Lung (tissue), 12 donors: ENCODE data around the gene PLB1. TPM values are rescaled to one million over a fixed set of nuclear protein-coding genes. Genes with fewer than 3 reads are reported as not detected.

Experiments used
- ATAC-seq: fragments of 200-7000 bp; cut with Tn5 transposase; one replicate; pipeline ENCODE4 v1.9.1; 2020; ENCODE audit warnings: moderate number of reproducible peaks; ENCODE audit not compliant: insufficient read depth, low FRiP score
- DNase-seq, 3 donors: peaks; one replicate each; pipeline ENCODE4 v3.0.0-alpha.2; 2013 to 2017
- H3K27ac ChIP-seq, 2 donors: one replicate each; pipeline ENCODE4 v1.5.1; 2013; ENCODE audit warnings: mild to moderate bottlenecking in 2 of 2, moderate library complexity in 2 of 2, control low read depth in 1 of 2, inconsistent platforms in 1 of 2, low read depth in 1 of 2, low read length in 1 of 2
- H3K27me3 ChIP-seq, 3 donors: one replicate each; pipeline ENCODE4 v1.5.1; 2013; ENCODE audit warnings: low read length in 2 of 3; ENCODE audit not compliant: control insufficient read depth in 3 of 3, insufficient read depth in 3 of 3
- H3K36me3 ChIP-seq, 4 donors: one replicate each; pipeline ENCODE4 v1.5.1; 2013; ENCODE audit warnings: low read length in 4 of 4, mild to moderate bottlenecking in 1 of 4, moderate library complexity in 1 of 4; ENCODE audit not compliant: control insufficient read depth in 4 of 4, insufficient read depth in 4 of 4
- H3K4me1 ChIP-seq, 5 donors: one replicate each; pipeline ENCODE4 v1.5.1; 2013; ENCODE audit warnings: low read length in 5 of 5, mild to moderate bottlenecking in 2 of 5, moderate library complexity in 1 of 5; ENCODE audit not compliant: control insufficient read depth in 5 of 5, insufficient read depth in 5 of 5
- H3K4me3 ChIP-seq: one replicate; pipeline ENCODE4 v1.5.1; 2013; ENCODE audit warnings: mild to moderate bottlenecking, control low read depth, moderate library complexity
- H3K9ac ChIP-seq, 2 donors: one replicate each; pipeline ENCODE4 v1.5.1; 2013; ENCODE audit warnings: low read length in 2 of 2, control low read depth in 1 of 2; ENCODE audit not compliant: insufficient read depth in 1 of 2
- H3K9me3 ChIP-seq, 4 donors: one replicate each; pipeline ENCODE4 v1.5.1; 2013; ENCODE audit warnings: low read length in 3 of 4, mild to moderate bottlenecking in 1 of 4, moderate library complexity in 1 of 4; ENCODE audit not compliant: control insufficient read depth in 4 of 4, insufficient read depth in 3 of 4
- WGBS, 2 donors: extraction: QIAGEN DNeasy Blood & Tissue Kit; methylation state at CpG; one replicate each; pipeline ENCODE4 v1.1.7; 2013; 5-methylcytosine and 5-hydroxymethylcytosine counted together
- polyA plus RNA-seq, 2 donors: library from polyadenylated mRNA; stranded (reverse); fragments of 200-250 nt; gene quantifications; one replicate each; pipeline ENCODE4 v1.2.1, GENCODE V29; 2013
- total RNA-seq, 2 donors: library from RNA; depleted of rRNA in 1 of 2; stranded (reverse); fragments of >200 nt in 1 of 2; gene quantifications; one replicate each; pipeline ENCODE4 v1.2.1, GENCODE V29; 2014 to 2021
- TF ChIP-seq, protein P1 (sequence below): IDR thresholded peaks from 2 replicates; pipeline ENCODE4 v1.5.1; 2012; ENCODE audit warnings: mild to moderate bottlenecking; ENCODE audit errors: control extremely low read depth, extremely low read depth
- donor health status: control.
- donor health status: control.
- donor health status: Bipolar disorder and iron deficiency.
- donor health status: healthy.
- donor health status: DM: yes; HTN: yes; CAD: no.

Gene PLB1
- total and polyA plus RNA-seq, 4 donors: 1.0 to 10.3 (median 6.7) TPM

GRCh38 chr2:28688818-28689217 is 193.0 kb downstream of the PLB1 start:
- DNase-seq (no peak), ATAC-seq (no peak)
- Histone ChIP-seq H3K4me3 (no peak overlapping the region), H3K9me3 (peaks cover 0 to 5% (median 0%) of the 10 kb centered on the region in 4 donors), H3K9ac (no peak overlapping the region), H3K4me1 (peaks cover 4 to 14% (median 11%) of the 10 kb centered on the region in 5 donors), H3K27ac (no peak overlapping the region), H3K36me3 (no peaks in the 10 kb centered on the region), H3K27me3 (no peaks in the 10 kb centered on the region)
- WGBS, 2 donors: 69 to 84% methylated on average over 2 of the region's 2 CpGs
- TF ChIP-seq, protein P1, sequence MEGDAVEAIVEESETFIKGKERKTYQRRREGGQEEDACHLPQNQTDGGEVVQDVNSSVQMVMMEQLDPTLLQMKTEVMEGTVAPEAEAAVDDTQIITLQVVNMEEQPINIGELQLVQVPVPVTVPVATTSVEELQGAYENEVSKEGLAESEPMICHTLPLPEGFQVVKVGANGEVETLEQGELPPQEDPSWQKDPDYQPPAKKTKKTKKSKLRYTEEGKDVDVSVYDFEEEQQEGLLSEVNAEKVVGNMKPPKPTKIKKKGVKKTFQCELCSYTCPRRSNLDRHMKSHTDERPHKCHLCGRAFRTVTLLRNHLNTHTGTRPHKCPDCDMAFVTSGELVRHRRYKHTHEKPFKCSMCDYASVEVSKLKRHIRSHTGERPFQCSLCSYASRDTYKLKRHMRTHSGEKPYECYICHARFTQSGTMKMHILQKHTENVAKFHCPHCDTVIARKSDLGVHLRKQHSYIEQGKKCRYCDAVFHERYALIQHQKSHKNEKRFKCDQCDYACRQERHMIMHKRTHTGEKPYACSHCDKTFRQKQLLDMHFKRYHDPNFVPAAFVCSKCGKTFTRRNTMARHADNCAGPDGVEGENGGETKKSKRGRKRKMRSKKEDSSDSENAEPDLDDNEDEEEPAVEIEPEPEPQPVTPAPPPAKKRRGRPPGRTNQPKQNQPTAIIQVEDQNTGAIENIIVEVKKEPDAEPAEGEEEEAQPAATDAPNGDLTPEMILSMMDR: no peak

GRCh38 chr2:28689771-28690170 is 193.9 kb downstream of the PLB1 start:
- Histone ChIP-seq H3K36me3 (no peaks in the 10 kb centered on the region), H3K9me3 (peaks cover 0 to 5% (median 0%) of the 10 kb centered on the region in 4 donors), H3K27me3 (no peaks in the 10 kb centered on the region), H3K4me1 (peaks cover 3 to 11% (median 9%) of the 10 kb centered on the region in 5 donors), H3K4me3 (no peak overlapping the region), H3K27ac (no peak overlapping the region), H3K9ac (no peak overlapping the region)
- TF ChIP-seq, protein P1: no peak
- ATAC-seq (no peak), DNase-seq (no peak)
- WGBS, 2 donors: 90 to 93% methylated on average over 2 of the region's 2 CpGs

GRCh38 chr2:28692411-28692810 is 196.6 kb downstream of the PLB1 start:
- ATAC-seq (no peak), DNase-seq (no peak)
- 91 to 97% methylated on average over 3 of the region's 3 CpGs for WGBS, 2 donors
- Histone ChIP-seq H3K4me3 (no peak overlapping the region), H3K36me3 (no peaks in the 10 kb centered on the region), H3K27ac (peak overlapping the region in 1 of 2 donors; percentile 33), H3K9me3 (peaks cover 0 to 5% (median 0%) of the 10 kb centered on the region in 4 donors), H3K4me1 (peaks cover 3 to 11% (median 9%) of the 10 kb centered on the region in 5 donors), H3K27me3 (no peaks in the 10 kb centered on the region), H3K9ac (no peak overlapping the region)
- TF ChIP-seq, protein P1: no peak

DNA sequence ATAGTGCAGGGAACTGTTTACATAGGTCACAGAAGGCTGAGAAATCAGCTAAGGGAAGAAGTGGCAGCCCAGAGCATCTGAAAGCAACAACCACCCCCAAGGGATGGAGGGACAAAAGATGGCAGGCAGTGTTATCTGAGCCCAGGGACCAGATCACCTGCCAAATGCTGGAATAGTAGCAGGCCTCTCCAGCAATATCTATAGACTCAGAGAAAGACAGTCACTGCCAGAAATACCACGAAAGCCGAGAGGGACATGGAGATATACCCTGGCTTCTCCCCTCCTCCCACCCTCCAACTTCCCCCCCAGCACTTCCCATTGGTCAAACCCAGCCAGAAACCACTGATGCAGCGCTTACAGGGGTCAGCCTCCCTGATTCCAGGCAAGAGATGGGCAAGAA is 197.4 kb downstream of the PLB1 start:
- WGBS, 2 donors: 89 to 94% methylated on average over 3 of the region's 3 CpGs
- TF ChIP-seq, protein P1: no peak
- no peak for DNase-seq

More for the DNA sequence above, 197.4 kb downstream of the PLB1 start:
- H3K36me3 ChIP-seq: no peaks in the 10 kb centered on the region
- peaks cover 0 to 5% (median 0%) of the 10 kb centered on the region in 4 donors for H3K9me3 ChIP-seq
- no peak overlapping the region for H3K9ac ChIP-seq
- H3K27me3 ChIP-seq: no peaks in the 10 kb centered on the region
- H3K4me3 ChIP-seq: no peak overlapping the region
- no peak overlapping the region for H3K27ac ChIP-seq
- ATAC-seq: no peak
- H3K4me1 ChIP-seq: peaks cover 5 to 11% (median 9%) of the 10 kb centered on the region in 5 donors
